Epithelial cell of umbilical artery (primary cell): ENCODE data around the gene IFITM2. TPM values are rescaled to one million over a fixed set of nuclear protein-coding genes. Genes with fewer than 3 reads are reported as not detected.

Experiments
- total RNA-seq: library from RNA; depleted of rRNA; stranded (reverse); fragments of >200 nt; gene quantifications from 2 replicates; pipeline ENCODE4 v1.2.3, GENCODE V29; 2014

IFITM2 gene
- total RNA-seq: 24.0 and 41.9 TPM in 2 replicates

GRCh38 chr11:307766-308708 is at the start of gene IFITM2:
Gene IFITM2 (plus strand): TSS chr11:307816. CDS start chr11:308193, 377 bp downstream.

GRCh38 chr11:278001-278951 is 29.3 kb upstream of the IFITM2 start, which contains the start of gene NLRP6:
Gene NLRP6 (plus strand): TSS chr11:278407. CDS start chr11:278570, 163 bp downstream.

GRCh38 chr11:288478-289397 is 18.9 kb upstream of the IFITM2 start, which contains the start of gene PGGHG:
Gene PGGHG (plus strand): TSS chr11:289126. CDS start chr11:289817, 691 bp downstream.

GRCh38 chr11:299081-299891 is 8.3 kb upstream of the IFITM2 start, which contains the start of gene IFITM5:
Gene IFITM5 (minus strand): TSS chr11:299526. CDS start chr11:299490, 36 bp downstream.

GRCh38 chr11:313787-314553 is 6.4 kb downstream of the IFITM2 start, which contains the start of gene IFITM1:
Gene IFITM1 (plus strand): TSS chr11:314040. CDS start chr11:314171, 131 bp downstream.

Other genes with a start within 250 kb of the IFITM2 start
- not detected in 2 replicates for gene SCGB1C1, start 114.7 kb upstream of the IFITM2 start, total RNA-seq
- 11.4 and 12.0 TPM in 2 replicates for gene BET1L, start 100.4 kb upstream of the IFITM2 start, total RNA-seq
- gene RIC8A, start 100.1 kb upstream of the IFITM2 start, total RNA-seq: 104 and 140 TPM in 2 replicates
- gene SIRT3, start 71.5 kb upstream of the IFITM2 start, total RNA-seq: 5.2 and 5.9 TPM in 2 replicates
- 212 and 331 TPM in 2 replicates for gene PSMD13, start 70.8 kb upstream of the IFITM2 start, total RNA-seq
- gene NLRP6, start 29.4 kb upstream of the IFITM2 start, total RNA-seq: not detected in 2 replicates
- 10.4 and 10.8 TPM in 2 replicates for gene PGGHG, start 18.7 kb upstream of the IFITM2 start, total RNA-seq
- gene IFITM5, start 8.3 kb upstream of the IFITM2 start, total RNA-seq: not detected in 2 replicates
- gene IFITM1, start 6.2 kb downstream of the IFITM2 start, total RNA-seq: 18.5 and 92.6 TPM in 2 replicates
- 25.3 and 49.7 TPM in 2 replicates for gene IFITM3, start 13.0 kb downstream of the IFITM2 start, total RNA-seq
- gene B4GALNT4, start 61.7 kb downstream of the IFITM2 start, total RNA-seq: 0.46 and 7.8 TPM in 2 replicates
- gene PKP3, start 86.4 kb downstream of the IFITM2 start, total RNA-seq: 0.15 and 0.32 TPM in 2 replicates
- gene SIGIRR, start 107.2 kb downstream of the IFITM2 start, total RNA-seq: 28.1 and 43.2 TPM in 2 replicates
- not detected in 2 replicates for gene ANO9, start 134.2 kb downstream of the IFITM2 start, total RNA-seq
- 29.9 and 30.2 TPM in 2 replicates for gene PTDSS2, start 142.5 kb downstream of the IFITM2 start, total RNA-seq
- 167 and 236 TPM in 2 replicates for gene RNH1, start 199.4 kb downstream of the IFITM2 start, total RNA-seq
- gene HRAS, start 227.8 kb downstream of the IFITM2 start, total RNA-seq: 43.0 and 67.2 TPM in 2 replicates
- gene LRRC56, start 229.7 kb downstream of the IFITM2 start, total RNA-seq: 0.30 and 0.32 TPM in 2 replicates